Ishikawa (cell line): Measurements from ENCODE around the gene STRN.

Experiments used
- CEBPB ChIP-seq: IDR thresholded peaks from 2 replicates; pipeline ENCODE4 v1.6.1; 2012
- CREB1 ChIP-seq: IDR thresholded peaks from 2 replicates; pipeline ENCODE4 v1.6.1; 2012; ENCODE audit warnings: low read depth
- EGR1 ChIP-seq: IDR thresholded peaks from 2 replicates; pipeline ENCODE4 v1.6.1; 2012
- EP300 ChIP-seq: IDR thresholded peaks from 2 replicates; pipeline ENCODE4 v1.6.1; 2012; ENCODE audit warnings: borderline replicate concordance
- FOXM1 ChIP-seq: IDR thresholded peaks from 2 replicates; pipeline ENCODE4 v1.6.1; 2012; ENCODE audit warnings: low read depth, borderline replicate concordance
- MAX ChIP-seq: IDR thresholded peaks from 2 replicates; pipeline ENCODE4 v1.6.1; 2012
- NFIC ChIP-seq: IDR thresholded peaks from 2 replicates; pipeline ENCODE4 v1.6.1; 2012
- RAD21 ChIP-seq: IDR thresholded peaks from 2 replicates; pipeline ENCODE4 v1.6.1; 2012; ENCODE audit warnings: low read depth
- REST ChIP-seq: IDR thresholded peaks from 2 replicates; pipeline ENCODE4 v1.6.1; 2012; ENCODE audit warnings: low read depth, mild to moderate bottlenecking
- TAF1 ChIP-seq: IDR thresholded peaks from 2 replicates; pipeline ENCODE4 v1.6.1; 2012; ENCODE audit warnings: low read depth, mild to moderate bottlenecking
- TCF12 ChIP-seq: IDR thresholded peaks from 2 replicates; pipeline ENCODE4 v1.6.1; 2012; ENCODE audit warnings: low read depth
- USF1 ChIP-seq: IDR thresholded peaks from 2 replicates; pipeline ENCODE4 v1.6.1; 2012
- YY1 ChIP-seq: IDR thresholded peaks from 2 replicates; pipeline ENCODE4 v1.6.1; 2012; ENCODE audit warnings: low read depth

- TF ChIP-seq MAX (no peak), TAF1 (no peak), CEBPB (no peak), RAD21 (no peak), FOXM1 (no peak), YY1 (no peak), NFIC (no peak), EP300 (no peak), TCF12 (no peak), REST (no peak), USF1 (no peak), CREB1 (no peak), EGR1 (no peak)
These were observed 107.0 kb downstream of the STRN start for GRCh38 chr2:36859366-36859792.
